ENCODE measurements around the gene UBA1.
"Not testable (repeated sequence)": the region's sequence is repeated elsewhere in the genome, so short reads cannot be mapped to it uniquely, and the experiment has no call there.

Gene UBA1

DNA sequence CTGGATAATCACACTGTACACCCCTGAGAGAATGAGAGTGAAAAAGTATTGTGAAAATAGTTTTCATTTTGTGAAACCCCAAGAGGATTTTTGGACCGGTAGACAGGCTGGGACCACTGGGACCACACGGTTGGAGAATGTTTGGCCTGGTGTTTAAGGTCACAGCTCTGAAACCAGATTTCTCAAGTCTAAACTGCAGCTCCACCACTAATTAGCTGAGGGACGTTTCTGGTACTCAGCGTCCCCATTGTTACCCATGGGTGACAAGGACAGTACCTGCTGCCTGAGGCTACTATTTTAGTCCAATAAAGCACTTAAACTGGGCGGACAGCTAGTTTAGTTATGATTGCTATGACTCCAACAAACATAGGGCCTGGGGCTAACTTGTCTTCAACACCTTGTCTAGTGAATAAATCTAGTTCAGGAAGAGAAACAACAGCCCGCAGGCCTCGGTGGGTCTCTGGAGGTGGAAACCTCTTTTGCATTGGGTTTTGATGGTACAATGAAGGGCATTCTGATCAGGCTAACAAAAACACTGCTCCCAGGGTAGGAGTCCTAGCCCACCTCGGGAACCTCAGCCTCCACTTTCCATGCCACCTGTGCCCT, 38.7 kb downstream of the UBA1 start:
- no peak for DNase-seq

DNA sequence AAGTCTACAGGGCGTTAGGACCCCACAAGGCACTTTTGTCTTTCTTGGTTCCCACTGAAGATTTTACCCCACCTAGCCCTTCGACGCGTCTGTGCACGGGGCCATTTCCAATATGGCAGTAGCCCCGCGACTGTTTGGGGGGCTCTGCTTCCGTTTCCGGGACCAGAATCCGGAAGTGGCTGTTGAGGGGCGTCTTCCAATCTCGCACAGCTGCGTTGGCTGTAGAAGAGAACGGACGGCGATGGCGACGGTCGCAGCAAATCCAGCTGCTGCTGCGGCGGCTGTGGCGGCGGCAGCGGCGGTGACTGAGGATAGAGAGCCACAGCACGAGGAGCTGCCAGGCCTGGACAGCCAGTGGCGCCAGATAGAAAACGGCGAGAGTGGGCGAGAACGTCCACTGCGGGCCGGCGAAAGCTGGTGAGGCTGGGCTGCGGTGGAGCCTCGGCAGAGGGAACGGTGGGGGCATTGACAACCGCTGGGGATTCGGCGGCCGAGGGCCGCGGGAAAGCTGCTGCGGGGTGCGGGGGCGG, 39.2 kb downstream of the UBA1 start, which contains the start of gene USP11:
USP11 (plus strand) TSS at position 207 of the 530 bp plus-strand sequence; CDS start at position 242, 35 bp downstream.
- DNase-seq, result peak; percentile 74

DNA sequence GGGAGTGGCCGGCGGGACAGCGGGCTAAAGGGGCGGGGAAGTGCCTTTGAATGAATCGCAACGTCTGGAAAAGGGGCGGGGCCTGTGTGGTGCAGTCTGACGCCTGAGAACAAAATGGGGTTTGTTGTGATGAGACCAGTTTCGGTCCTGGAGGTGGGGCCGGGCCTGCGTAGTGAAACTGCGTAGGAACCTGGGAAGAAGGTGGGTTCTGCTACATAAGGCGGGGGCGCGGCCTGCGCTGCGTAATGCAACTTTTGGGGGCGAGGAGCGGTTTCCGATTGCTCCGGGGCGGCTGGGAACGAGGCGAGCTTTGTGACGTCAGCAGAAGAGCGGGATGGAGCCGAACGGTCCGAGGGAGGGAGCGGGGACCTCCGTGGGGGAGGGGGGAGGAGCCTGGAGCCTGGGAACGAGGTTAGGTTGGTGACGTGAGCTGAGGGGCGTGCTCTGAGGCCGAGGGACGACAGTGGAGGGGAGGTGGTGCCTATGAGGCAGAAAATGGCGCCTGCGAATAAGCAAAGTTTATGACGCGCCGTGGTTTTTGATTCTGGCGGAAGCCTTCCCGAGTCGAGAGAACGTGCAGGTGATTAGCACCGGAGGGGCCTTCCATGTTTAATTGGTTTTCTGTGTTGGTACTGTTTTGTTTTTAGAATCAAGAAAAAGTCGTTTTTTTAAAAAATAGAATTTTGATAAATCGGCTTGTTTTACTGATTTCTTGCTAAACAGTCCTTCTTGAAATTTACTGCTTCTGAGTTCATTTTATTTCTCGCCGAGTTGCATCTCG, 39.9 kb downstream of the UBA1 start:
- peak; percentile 97 for DNase-seq

DNA sequence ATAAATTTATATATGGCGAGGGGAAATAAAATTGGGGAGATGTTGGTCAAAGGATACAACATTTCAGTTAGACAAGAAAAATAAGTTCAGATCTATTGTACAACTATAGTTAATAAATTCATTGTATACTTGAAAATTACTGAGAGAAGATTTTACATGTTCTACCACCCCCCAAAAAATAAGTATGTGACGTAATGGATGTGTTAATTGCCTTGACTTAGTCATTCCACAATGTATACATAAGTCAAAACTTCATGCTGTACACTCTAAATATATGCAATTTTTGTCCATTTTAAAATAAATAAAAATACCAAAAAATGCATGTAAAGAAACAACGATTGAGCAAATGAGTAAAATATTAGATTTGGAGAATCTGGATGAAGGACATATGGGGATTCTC, 41.0 kb downstream of the UBA1 start:
- DNase-seq, result no peak

DNA sequence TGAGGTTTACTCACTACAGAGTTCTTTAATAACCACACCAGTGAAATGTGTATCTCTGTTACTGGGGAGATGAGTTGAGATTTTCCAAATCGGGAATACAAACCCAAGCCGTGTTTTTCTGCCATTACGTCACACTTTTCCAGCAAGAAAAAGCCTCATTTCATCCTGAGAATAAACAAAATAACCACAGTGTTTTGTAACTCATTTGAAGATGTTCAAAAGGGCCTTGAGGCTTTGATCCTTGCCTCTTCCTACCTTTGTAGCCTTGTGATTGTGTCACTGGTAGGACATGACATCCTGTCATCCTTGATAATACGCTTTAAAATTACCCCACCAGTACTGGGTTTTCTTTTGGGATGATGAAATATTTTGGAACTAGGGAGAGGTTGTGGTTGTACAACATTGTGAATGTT, 42.1 kb downstream of the UBA1 start:
- no peak for DNase-seq

DNA sequence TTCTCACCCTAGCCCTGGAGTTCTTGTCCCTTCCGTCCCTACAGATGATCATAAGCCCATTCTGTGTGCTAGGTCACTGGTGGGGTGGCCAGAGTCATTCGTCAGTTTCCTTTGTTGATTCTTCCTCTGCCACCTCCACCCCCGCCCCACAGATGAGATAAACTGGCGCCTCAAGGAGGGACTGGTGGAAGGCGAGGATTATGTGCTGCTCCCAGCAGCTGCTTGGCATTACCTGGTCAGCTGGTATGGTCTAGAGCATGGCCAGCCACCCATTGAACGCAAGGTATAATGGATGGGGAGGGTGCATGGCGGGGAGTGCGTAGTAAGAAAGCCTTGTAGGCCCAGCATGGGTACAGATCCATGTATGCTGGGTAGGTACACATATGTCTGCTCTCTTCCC, 45.6 kb downstream of the UBA1 start:
- DNase-seq, result no peak

DNA sequence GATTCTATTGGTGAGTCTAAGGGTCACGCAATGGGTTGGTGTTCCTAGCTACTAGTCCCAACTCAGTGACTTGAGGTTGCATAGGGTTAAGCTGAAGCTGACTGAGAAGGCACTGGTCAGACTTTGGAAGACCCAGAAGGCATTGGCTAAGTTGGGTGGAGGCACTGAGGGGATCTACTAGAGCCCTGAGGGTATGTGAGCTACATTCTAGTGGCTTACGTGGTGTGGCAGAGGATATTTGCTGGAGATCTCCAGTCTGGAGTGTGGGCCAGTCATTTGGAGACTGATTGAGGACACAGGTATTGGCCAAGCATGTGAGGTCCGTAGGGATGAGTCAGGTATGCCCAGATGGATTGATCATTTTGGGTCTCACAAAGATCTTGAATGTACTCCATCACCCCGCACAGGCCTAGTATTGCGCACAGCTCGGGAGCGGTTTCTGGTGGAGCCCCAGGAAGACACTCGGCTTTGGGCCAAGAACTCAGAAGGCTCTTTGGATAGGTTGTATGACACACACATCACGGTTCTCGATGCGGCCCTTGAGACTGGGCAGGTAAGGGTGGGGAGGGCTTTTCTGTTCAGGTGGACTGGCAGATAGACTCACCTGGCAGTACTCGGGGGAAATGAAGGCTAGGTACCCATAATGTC, 46.4 kb downstream of the UBA1 start:
- no peak for DNase-seq

DNA sequence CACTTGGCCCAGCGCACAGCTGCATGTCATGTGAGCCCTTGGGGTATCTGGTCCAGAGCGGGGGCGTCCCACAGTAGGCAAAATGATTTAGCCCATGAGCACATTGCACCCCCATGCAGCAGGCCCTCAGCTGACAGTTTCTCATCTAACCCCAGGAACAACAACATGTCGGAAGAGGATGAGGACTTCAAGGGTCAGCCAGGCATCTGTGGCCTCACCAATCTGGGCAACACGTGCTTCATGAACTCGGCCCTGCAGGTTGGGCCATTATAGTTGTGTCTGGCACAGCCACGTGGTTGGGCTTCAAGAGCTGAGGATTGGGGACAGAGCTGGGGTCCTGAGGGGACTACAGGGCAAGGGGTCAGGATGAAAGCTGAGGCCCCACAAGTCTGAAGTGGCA, 47.0 kb downstream of the UBA1 start:
- no peak for DNase-seq

DNA sequence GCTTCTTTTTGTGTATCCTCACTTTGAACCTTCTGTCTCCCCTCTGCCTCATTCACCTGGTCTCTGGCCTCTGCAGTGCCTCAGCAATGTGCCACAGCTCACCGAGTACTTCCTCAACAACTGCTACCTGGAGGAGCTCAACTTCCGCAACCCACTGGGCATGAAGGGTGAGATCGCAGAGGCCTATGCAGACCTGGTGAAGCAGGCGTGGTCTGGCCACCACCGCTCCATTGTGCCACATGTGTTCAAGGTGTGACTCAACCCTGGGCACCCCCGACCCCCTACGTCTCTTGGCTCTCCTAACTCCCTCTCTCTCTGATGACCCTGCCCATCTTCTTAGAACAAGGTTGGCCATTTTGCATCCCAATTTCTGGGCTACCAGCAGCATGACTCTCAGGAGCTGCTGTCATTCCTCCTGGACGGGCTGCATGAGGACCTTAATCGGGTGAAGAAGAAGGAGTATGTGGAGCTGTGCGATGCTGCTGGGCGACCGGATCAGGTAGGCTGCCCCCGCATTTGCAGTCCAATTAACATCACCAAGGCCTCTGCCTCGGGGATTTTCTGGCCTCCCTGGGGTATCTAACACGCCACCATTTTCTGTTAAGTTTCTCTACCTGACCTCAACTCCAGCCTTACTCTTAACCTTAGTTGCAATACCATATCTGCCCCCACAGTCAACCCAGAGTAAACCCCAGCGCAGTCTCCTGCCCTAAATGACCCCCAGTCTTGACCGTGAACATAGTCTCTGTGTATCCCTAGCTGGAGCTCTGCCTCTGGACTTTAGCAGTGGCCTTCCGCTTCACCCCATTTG, 47.8 kb downstream of the UBA1 start:
- no peak for DNase-seq

DNA sequence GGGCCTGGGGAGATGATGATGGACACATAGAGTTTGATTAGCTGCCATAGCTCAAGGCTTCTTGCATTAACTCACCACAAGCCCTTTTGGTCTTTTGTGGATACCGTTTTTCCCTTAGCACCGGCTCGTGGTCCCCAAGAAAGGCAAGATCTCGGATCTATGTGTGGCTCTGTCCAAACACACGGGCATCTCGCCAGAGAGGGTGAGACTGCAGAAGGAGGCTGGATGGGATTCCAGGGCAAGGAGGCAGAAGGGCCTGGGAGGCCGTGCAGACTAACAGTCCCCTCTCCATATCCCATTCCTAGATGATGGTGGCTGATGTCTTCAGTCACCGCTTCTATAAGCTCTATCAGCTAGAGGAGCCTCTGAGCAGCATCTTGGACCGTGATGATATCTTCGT, 48.7 kb downstream of the UBA1 start:
- DNase-seq, result no peak

DNA sequence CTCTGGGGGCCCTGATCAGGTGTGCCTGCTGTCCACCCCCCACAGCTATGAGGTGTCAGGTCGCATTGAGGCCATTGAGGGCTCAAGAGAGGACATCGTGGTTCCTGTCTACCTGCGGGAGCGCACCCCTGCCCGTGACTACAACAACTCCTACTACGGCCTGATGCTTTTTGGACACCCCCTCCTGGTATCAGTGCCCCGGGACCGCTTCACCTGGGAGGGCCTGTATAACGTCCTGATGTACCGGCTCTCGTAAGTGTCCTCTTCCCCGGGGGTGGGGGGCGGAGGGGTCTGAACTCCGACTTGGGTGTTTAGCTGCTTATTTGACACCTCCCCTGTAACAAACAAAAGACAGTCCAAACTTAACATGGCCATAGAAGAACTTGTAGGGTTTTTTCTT, 49.7 kb downstream of the UBA1 start:
- DNase-seq, result no peak

DNA sequence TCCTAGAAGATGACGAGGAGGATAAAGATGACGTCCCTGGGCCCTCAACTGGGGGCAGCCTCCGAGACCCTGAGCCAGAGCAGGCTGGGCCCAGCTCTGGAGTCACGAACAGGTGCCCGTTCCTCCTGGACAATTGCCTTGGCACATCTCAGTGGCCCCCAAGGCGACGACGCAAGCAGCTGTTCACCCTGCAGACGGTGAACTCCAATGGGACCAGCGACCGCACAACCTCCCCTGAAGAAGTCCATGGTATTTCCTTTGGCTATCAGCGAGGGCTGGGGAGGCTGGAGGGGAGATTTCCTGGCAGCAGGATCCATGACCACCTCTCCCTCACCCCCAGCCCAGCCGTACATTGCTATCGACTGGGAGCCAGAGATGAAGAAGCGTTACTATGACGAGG, 51.0 kb downstream of the UBA1 start:
- DNase-seq, result no peak

DNA sequence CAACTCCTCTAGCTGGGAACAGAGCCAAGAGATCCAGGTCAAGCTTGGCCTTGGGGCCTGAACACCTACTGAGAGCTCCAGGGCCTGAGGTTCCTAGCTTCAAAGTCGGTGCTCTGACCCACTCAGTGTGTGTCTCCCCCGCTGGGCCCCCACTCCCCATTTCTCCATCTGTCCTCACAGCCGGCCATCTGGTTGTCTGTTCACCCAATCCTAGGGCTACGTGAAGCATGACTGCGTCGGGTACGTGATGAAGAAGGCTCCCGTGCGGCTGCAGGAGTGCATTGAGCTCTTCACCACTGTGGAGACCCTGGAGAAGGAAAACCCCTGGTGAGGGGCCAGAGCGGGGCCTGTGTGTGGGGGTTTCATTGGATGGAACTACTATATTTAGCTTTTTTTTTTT, 51.5 kb downstream of the UBA1 start:
- peak; percentile 15 for DNase-seq

DNA sequence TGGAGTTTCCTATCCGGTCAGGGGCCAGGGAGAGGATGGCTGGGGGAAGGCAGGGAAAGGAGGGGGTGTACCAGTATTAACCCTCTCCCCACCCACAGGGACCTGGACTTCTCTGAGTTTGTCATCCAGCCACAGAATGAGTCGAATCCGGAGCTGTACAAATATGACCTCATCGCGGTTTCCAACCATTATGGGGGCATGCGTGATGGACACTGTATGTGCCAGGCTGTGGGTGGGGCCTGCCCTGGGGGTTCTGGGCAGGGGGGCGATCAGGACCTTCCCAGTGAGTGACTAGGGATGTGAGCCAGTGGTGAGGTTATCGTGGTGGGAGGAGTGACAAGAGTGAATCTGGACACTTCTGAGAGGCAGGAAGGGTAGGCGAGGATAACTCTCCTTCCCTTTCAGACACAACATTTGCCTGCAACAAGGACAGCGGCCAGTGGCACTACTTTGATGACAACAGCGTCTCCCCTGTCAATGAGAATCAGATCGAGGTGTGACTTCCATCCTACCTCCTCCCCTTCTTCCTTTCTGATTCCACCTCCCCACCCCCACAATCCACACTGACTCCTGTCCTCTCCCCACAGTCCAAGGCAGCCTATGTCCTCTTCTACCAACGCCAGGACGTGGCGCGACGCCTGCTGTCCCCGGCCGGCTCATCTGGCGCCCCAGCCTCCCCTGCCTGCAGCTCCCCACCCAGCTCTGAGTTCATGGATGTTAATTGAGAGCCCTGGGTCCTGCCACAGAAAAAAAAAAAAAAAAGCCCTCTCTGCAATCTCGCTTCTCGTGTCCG, 53.8 kb downstream of the UBA1 start:
- no peak for DNase-seq

DNA sequence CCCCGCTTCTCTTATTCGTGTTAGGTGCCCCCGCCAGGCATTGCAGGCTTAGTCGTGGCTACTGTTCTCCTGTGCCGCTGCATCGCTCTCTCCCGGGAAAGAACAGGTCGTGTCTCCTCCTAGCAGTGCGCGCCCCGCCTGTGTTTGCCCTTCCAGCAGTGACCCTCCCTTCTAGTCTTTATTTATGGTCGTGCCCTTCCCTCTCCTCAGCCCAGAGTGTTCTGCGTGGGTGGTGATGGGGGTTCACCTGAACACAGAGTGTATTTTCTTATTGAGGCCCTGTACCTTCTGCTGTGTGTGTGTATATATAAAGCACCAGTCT, 54.3 kb downstream of the UBA1 start:
- DNase-seq, result no peak

DNA sequence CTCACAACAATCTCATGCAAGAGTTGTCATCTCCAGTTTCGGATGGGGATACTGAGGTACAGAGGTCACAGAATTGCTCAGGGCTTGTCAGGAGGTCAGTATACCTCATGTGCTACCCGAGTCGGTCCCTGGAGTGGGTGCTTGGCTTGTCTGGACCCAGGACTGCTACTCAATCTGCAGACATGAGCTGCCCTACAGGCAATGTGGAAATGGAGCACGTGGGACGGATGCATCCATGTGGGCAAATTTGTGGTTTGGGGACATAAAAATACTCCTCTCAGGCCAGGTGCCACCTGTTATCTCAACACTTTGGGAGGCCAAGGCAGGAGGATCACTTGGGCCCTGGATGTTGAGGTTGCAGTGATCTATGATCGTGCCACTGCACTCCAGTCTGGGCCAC, 54.9 kb downstream of the UBA1 start:
- no peak for DNase-seq

DNA sequence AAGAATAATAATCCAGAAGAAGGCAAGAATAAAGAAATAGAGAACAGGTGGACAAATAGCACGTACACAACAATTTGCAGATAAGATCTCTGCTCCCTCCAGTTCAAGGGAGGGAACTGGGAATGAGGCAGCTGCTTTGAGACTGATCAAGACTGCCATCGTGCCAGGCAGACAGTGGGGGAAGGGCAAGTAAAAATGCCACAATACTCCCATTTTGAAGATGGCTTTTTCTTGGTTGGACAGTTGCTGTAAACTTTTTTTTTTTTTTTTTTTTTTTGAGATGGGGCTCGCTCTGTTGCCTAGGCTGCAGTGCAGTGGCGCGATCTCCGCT, 56.4 kb downstream of the UBA1 start:
- peak; percentile 19 for DNase-seq

DNA sequence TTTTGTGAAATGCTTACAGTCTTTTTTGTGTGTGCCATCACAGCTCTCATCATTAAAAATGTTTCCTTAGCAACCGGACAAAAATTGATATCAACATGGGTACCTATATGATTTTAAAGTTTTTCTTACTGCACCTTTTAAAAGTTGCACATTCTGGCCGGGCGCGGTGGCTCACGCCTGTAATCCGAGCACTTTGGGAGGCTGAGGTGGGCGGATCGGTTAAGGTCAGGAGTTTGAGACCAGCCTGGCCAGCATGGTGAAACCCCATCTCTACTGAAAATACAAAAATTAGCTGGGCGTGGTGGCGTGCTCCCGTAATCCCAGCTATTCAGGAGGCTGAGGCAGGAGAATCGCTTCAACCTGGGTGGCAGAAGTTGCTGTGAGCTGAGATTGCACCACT, 64.0 kb downstream of the UBA1 start:
- not testable (repeated sequence) for DNase-seq

Measured in NCI-H2171 treated with DMSO at 0.1 percent for 48 hours (cell line).